Measurements from ENCODE around the gene SBDS.
"Not testable (repeated sequence)": the region's sequence is repeated elsewhere in the genome, so short reads cannot be mapped to it uniquely, and the experiment has no call there.

SBDS gene

DNA sequence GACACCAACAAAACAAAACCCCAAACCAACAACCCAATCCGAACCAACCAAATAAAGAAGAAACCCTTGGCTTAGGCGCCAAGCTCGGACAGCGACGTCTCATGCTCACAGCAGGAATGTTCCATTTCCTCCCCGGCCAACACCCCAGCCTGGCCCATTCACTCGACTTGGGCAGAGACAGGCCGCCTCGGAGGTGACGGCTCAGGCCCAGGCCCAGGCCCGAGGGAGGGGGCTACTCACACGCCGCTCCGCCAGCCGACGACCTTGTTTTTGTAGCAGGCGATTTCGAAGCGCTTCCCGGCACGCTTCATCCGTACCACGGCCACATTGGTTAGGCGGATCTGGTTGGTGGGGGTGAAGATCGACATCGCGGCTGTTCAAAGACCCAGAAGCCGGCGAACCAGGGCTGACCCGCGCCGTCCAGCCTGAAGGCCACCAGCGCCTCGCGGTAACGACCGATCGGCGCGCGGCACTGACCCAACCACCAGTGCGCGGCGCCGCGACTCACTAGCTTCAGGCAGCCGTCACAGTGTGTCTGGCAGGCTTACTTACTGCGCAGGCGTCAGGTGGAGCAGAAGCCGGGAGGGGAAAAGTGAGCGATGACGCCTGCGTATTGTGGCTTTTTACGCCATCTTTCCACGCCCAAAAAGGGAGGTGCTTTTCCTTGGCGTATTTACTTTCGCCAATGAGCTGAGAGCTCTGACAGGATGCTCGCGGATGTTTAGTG lies at the start of gene SBDS:
Gene SBDS (minus strand): TSS at position 537 of the 727 bp plus-strand sequence. CDS start 169 bp downstream, at position 368.
- peak; percentile 91 for DNase-seq

GRCh38 chr7:67043559-67043930 lies 48.2 kb upstream of the SBDS start:
- DNase-seq = not testable (repeated sequence)

GRCh38 chr7:67042781-67043558 lies 47.6 kb upstream of the SBDS start:
- not testable (repeated sequence) for DNase-seq

GRCh38 chr7:67040832-67041231 lies 45.4 kb upstream of the SBDS start:
- not testable (repeated sequence) for DNase-seq

- not testable (repeated sequence) for DNase-seq
Observed at GRCh38 chr7:67036432-67037395, 41.3 kb upstream of the SBDS start.

- no peak for DNase-seq
Observed at GRCh38 chr7:67033251-67033650, 37.9 kb upstream of the SBDS start.

DNA sequence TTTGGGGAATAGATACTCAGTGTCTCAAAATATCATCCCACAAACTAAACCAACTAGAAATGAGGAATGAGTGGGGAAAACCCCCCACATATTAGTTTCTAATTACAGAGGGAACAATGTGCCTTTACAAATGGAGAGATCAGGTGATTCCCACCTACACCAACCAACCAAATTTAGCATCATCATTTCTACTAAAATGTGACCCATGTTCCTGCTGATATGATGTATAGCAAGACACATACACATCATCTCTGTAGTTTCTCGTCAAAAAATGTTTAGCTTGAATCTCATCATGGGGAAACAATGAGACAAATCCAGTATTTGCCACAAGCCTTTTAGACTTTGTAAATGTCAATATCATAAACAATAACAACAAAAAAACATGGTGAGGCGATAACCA lies 36.3 kb upstream of the SBDS start:
- DNase-seq = not testable (repeated sequence)

- not testable (repeated sequence) for DNase-seq
Observed at GRCh38 chr7:67025459-67025858, 30.1 kb upstream of the SBDS start.

DNA sequence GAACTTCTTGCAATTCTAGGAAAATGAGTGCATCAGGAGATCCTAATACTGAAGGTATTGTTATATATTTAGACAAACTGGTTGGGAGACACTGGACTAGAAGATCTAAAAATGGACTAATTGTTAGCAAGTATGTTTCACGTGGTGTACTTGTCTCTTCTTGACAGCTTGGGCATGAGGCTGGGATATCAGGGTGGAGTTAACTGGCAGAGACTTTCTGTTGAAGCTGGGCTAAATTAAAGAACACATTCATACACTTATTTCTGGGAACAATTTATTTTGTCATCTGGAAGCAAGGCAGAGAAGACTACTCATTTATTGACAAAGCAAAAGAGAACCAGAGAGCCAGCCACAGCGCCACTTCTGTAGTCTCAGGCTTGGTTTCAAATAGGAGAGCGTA lies 27.1 kb upstream of the SBDS start:
- DNase-seq = no peak

DNA sequence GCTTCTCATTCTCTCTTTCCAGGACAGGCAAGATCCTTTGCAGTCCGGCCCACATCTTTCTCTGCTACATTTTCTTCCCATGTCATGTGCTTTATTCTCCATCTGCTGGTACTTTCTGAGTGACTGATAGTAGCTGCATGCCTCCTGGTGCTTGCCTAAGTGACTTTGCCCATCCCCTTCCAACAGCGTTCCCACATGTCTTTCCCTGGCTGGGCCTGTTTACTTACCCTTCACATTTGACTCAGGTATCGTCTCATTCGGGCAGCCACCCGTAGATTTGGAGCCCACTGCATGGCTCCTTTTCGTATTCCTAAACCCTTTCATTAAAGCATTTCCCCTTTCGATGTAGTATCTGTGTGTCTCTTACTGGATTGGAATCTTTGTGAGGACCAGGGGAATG lies 25.9 kb upstream of the SBDS start:
- DNase-seq = no peak

DNA sequence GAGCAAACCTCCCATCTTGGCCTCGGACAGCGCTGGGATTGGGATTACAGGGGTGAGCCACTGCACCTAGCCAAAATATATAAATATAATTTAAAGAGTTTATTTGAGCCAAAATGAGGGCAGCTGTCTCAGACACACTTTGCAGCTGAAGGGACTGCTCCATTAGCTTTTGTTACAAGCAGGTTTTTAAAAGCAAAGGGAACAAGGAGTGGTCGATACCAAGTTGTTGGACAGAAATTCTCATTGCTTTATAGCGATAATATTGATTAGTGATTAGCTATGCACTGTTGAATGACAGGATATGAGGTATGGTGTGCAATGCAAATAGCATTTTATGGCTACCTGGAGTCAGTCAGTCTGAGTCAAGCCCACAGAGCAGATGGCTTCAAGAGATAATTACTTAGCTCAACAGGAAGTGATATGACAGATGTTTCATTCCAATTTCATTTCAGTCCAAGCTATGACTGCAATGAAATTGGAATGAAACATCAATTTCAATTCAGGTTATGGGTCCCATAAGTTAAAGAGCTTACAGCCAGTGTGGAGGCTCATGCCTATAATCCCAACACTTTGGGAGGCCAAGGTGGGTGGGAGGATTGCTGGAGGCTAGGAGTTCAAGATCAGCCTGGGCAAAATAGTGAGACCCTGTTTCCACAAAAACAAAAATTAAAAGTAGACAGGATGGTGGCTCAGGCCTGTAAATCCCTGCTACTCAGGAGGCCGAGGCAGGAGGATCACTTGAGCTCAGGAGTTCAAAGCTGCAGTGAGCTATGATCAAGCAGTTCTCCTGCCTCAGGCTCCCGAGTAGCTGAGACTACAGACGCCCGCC lies 24.4 kb upstream of the SBDS start:
- no peak for DNase-seq

- DNase-seq = no peak
Observed at GRCh38 chr7:67018940-67019339, 23.6 kb upstream of the SBDS start.

DNA sequence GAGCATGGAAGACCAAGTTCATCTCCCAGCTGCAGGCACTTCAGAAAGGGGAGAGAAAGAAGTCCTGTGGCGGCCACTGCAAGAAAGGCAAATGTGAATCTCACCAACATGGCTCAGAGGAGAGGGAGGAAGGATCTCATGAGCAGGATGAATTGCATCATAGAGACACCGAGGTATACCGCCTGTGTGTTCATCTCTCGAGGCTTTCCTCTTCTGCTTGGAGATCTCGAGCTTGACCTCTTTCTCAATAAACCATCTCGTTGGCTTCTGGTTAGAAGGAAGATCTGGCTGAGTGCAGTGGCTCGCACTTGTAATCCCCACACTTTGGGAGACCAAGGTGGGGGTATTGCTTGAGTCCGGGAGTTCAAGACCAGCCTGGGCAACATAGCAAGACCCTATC lies 22.6 kb upstream of the SBDS start:
- not testable (repeated sequence) for DNase-seq

- DNase-seq = not testable (repeated sequence)
Observed at GRCh38 chr7:67014076-67014622, 18.8 kb upstream of the SBDS start.

DNA sequence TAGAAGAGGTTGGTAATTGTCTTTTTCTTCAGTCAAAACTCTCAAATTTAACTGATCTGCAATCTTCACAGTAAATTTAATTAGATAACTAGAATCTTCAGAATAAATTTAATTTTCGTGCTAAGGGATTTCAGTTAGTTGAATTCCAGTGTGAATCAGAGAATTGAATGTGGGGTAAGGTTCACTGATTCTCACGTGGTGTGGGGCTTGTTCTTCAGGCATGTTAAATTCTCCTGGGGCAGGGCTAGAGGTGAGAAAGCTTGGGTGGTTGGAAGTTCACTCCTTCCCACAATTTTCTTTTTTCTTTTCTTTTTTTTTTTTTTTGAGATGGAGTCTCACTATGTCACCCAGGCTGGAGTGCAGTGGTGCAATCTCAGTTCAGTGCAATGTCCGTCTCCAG lies 14.3 kb upstream of the SBDS start:
- DNase-seq = not testable (repeated sequence)

- no peak for DNase-seq
Observed at GRCh38 chr7:67008260-67008659, 12.9 kb upstream of the SBDS start.

DNA sequence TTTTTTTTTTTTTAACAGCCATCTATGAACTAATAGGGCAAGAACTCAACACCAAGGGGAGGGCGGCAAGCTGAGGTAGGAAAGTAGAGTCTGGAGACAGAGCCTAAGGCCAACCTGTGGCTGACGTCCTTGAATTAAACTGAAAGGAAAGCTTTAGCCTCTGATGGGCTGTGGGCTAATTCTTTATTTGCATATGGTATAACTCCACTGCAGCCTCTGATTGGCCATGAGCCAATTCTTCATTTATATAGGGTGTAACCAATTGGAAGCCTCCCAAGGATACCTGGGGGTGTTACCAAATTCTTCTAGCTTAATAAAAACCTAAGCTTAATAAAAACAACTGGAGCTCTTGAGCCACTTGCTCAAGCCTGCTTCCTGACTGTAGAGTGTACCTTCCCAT lies 11.6 kb upstream of the SBDS start:
- no peak for DNase-seq

GRCh38 chr7:67004145-67004544 lies 8.8 kb upstream of the SBDS start:
- not testable (repeated sequence) for DNase-seq

GRCh38 chr7:67000601-67001258 lies 5.3 kb upstream of the SBDS start:
- DNase-seq = not testable (repeated sequence)

GRCh38 chr7:66996444-66997191 lies 1.2 kb upstream of the SBDS start, which contains the start of gene TYW1:
TSS of gene TYW1 (plus strand) at chr7:66996833. CDS start at chr7:66996979, 146 bp downstream.
- peak; percentile 97 for DNase-seq
